ENCODE data around the gene CCL14. TPM values are rescaled to one million over a fixed set of nuclear protein-coding genes. Genes with fewer than 3 reads are reported as not detected.

Gene CCL14
- total RNA-seq, 1 experiment from 2014 or later, result not detected

GRCh38 chr17:35949401-35949800 is 37.1 kb downstream of the CCL14 start:
- Histone ChIP-seq H3K36me3 (ENCODE audit: control insufficient read depth, insufficient read depth, low read length) (no peaks in the 10 kb centered on the region), H3K4me1 (no peaks in the 10 kb centered on the region; the same call in 1 of the 2 replicates), H3K4me3 (ENCODE audit: low read depth, low read length) (no peak overlapping the region), H3K27me3 (replicated peaks; ENCODE audit: control insufficient read depth, insufficient read depth, low read length) (no peaks in the 10 kb centered on the region), H3K9me3 (no peaks in the 10 kb centered on the region)
- Mint-ChIP-seq H3K9me3 (ENCODE audit: unreplicated experiment) (no peaks in the 10 kb centered on the region), H3K36me3 (ENCODE audit: insufficient read depth, unreplicated experiment) (no peaks in the 10 kb centered on the region), H3K27ac (ENCODE audit: unreplicated experiment) (no peak overlapping the region), H3K4me1 (ENCODE audit: low read depth, unreplicated experiment) (no peaks in the 10 kb centered on the region), H3K4me3 (ENCODE audit: unreplicated experiment) (no peak overlapping the region), H3K27me3 (ENCODE audit: insufficient read depth, unreplicated experiment) (no peaks in the 10 kb centered on the region)
- no peak for TF ChIP-seq CTCF (IDR thresholded peaks at IDR 0.05; ENCODE audit: insufficient read depth in 1 of 2, low read depth in 1 of 2, low read length in 1 of 2, severe bottlenecking in 1 of 2, unreplicated experiment in 1 of 2)
- intact Hi-C loops (cut with micrococcal nuclease; ENCODE audit: unreplicated experiment), result loop anchor here (5.0 kb wide), 1 partner anchor 198 kb away; no protein-coding TSS in a partner anchor
- ChIA-PET POLR2A (no interaction called here), CTCF (interaction anchor here (0.7 to 1.8 kb wide), 3 partner anchors 20 to 1225 kb away, joined by 3 to 14 read pairs (median 5); no protein-coding TSS in a partner anchor)
- no TSS peak for BruUV-seq (replicated peaks)
- DNase-seq, result no peak

GRCh38 chr17:35948092-35948491 is 38.4 kb downstream of the CCL14 start:
- DNase-seq, result no peak
- Mint-ChIP-seq H3K4me1 (ENCODE audit: low read depth, unreplicated experiment) (no peaks in the 10 kb centered on the region), H3K4me3 (ENCODE audit: unreplicated experiment) (no peak overlapping the region), H3K27ac (ENCODE audit: unreplicated experiment) (no peak overlapping the region), H3K36me3 (ENCODE audit: insufficient read depth, unreplicated experiment) (no peaks in the 10 kb centered on the region), H3K27me3 (ENCODE audit: insufficient read depth, unreplicated experiment) (no peaks in the 10 kb centered on the region), H3K9me3 (ENCODE audit: unreplicated experiment) (no peaks in the 10 kb centered on the region)
- intact Hi-C loops (cut with micrococcal nuclease; ENCODE audit: unreplicated experiment), result loop anchor here (5.0 kb wide), 1 partner anchor 199 kb away; no protein-coding TSS in a partner anchor
- Histone ChIP-seq H3K27me3 (replicated peaks; ENCODE audit: control insufficient read depth, insufficient read depth, low read length) (no peaks in the 10 kb centered on the region), H3K36me3 (ENCODE audit: control insufficient read depth, insufficient read depth, low read length) (no peaks in the 10 kb centered on the region), H3K4me1 (peaks cover 4% of the 10 kb centered on the region), H3K9me3 (no peaks in the 10 kb centered on the region), H3K4me3 (ENCODE audit: low read depth, low read length) (no peak overlapping the region)
- CTCF ChIA-PET, result interaction anchor here (1.8 kb wide), 1 partner anchor 21 kb away, joined by 14 read pairs; no protein-coding TSS in a partner anchor
- POLR2A ChIA-PET, result no interaction called here
- no peak for TF ChIP-seq CTCF (IDR thresholded peaks at IDR 0.05; ENCODE audit: insufficient read depth in 1 of 2, low read depth in 1 of 2, low read length in 1 of 2, severe bottlenecking in 1 of 2, unreplicated experiment in 1 of 2)
- no TSS peak for BruUV-seq (replicated peaks)

GRCh38 chr17:35947156-35947585 is 39.4 kb downstream of the CCL14 start:
- Mint-ChIP-seq H3K9me3 (ENCODE audit: unreplicated experiment) (no peaks in the 10 kb centered on the region), H3K27ac (ENCODE audit: unreplicated experiment) (no peak overlapping the region), H3K27me3 (ENCODE audit: insufficient read depth, unreplicated experiment) (no peaks in the 10 kb centered on the region), H3K4me3 (ENCODE audit: unreplicated experiment) (peak overlapping the region; percentile 60), H3K36me3 (ENCODE audit: insufficient read depth, unreplicated experiment) (no peaks in the 10 kb centered on the region), H3K4me1 (ENCODE audit: low read depth, unreplicated experiment) (no peaks in the 10 kb centered on the region)
- Histone ChIP-seq H3K27me3 (replicated peaks; ENCODE audit: control insufficient read depth, insufficient read depth, low read length) (no peaks in the 10 kb centered on the region), H3K36me3 (ENCODE audit: control insufficient read depth, insufficient read depth, low read length) (no peaks in the 10 kb centered on the region), H3K9me3 (no peaks in the 10 kb centered on the region), H3K4me1 (peaks cover 13% of the 10 kb centered on the region), H3K4me3 (ENCODE audit: low read depth, low read length) (peak overlapping the region; percentile 25)
- CTCF ChIA-PET, result no interaction called here
- intact Hi-C loops (cut with micrococcal nuclease; ENCODE audit: unreplicated experiment), result loop anchor here (1.0 to 5.0 kb wide), 2 partner anchors 22 to 200 kb away; no protein-coding TSS in a partner anchor
- POLR2A ChIA-PET, result no interaction called here
- DNase-seq, result peak; percentile 73 to 76
- no TSS peak for BruUV-seq (replicated peaks)
- TF ChIP-seq CTCF (IDR thresholded peaks at IDR 0.05; ENCODE audit: insufficient read depth in 1 of 2, low read depth in 1 of 2, low read length in 1 of 2, severe bottlenecking in 1 of 2, unreplicated experiment in 1 of 2), result peak; percentile 90 to 93

Measured in Caco-2 (cell line).